ENCODE measurements around the gene IDE. TPM values are rescaled to one million over a fixed set of nuclear protein-coding genes. Genes with fewer than 3 reads are reported as not detected.
A peak's percentile ranks its signal among the peaks of the same experiment; 100 is the strongest.

The IDE gene
- total RNA-seq, 2 experiments from 2014 or later = 15.2 to 17.8 TPM

GRCh38 chr10:92527716-92528115 lies 46.2 kb downstream of the IDE start:
- TF ChIP-seq, protein P1, sequence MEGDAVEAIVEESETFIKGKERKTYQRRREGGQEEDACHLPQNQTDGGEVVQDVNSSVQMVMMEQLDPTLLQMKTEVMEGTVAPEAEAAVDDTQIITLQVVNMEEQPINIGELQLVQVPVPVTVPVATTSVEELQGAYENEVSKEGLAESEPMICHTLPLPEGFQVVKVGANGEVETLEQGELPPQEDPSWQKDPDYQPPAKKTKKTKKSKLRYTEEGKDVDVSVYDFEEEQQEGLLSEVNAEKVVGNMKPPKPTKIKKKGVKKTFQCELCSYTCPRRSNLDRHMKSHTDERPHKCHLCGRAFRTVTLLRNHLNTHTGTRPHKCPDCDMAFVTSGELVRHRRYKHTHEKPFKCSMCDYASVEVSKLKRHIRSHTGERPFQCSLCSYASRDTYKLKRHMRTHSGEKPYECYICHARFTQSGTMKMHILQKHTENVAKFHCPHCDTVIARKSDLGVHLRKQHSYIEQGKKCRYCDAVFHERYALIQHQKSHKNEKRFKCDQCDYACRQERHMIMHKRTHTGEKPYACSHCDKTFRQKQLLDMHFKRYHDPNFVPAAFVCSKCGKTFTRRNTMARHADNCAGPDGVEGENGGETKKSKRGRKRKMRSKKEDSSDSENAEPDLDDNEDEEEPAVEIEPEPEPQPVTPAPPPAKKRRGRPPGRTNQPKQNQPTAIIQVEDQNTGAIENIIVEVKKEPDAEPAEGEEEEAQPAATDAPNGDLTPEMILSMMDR (IDR thresholded peaks at IDR 0.05) = no peak
- no peak overlapping the region for H3K27ac ChIP-seq (ENCODE audit: low read depth in 1 of 2, low read length in 2 of 2)
- H3K27me3 Mint-ChIP-seq = no peaks in the 10 kb centered on the region
- H3K36me3 Mint-ChIP-seq (ENCODE audit: low read depth) = peaks cover 69% of the 10 kb centered on the region
- no peak for ATAC-seq (ENCODE audit: poor library complexity)
- CTCF ChIA-PET = no interaction called here
- no peaks in the 10 kb centered on the region for H3K27me3 ChIP-seq (ENCODE audit: control insufficient read depth in 1 of 2, insufficient read depth in 2 of 2, low read length in 2 of 2)
- H3K27ac Mint-ChIP-seq = no peak overlapping the region
- intact Hi-C loops (cut with DNase I, micrococcal nuclease) = no loop called here
- H3K36me3 ChIP-seq (ENCODE audit: insufficient read depth, low read length) = peaks cover 10% of the 10 kb centered on the region
- H3K4me3 Mint-ChIP-seq = no peak overlapping the region
- no peaks in the 10 kb centered on the region for H3K9me3 ChIP-seq (ENCODE audit: control insufficient read depth in 1 of 2, insufficient read depth in 1 of 2, low read length in 2 of 2)
- H3K4me1 Mint-ChIP-seq (ENCODE audit: low read depth) = no peaks in the 10 kb centered on the region
- no peaks in the 10 kb centered on the region for H3K4me1 ChIP-seq (ENCODE audit: insufficient read depth, low read length)
- no peaks in the 10 kb centered on the region for H3K9me3 Mint-ChIP-seq
- H3K4me3 ChIP-seq (ENCODE audit: low read length) = no peak overlapping the region
- POLR2A ChIA-PET = no interaction called here
- no peak for DNase-seq

- Histone ChIP-seq H3K4me3 (ENCODE audit: low read length) (no peak overlapping the region), H3K4me1 (ENCODE audit: insufficient read depth, low read length) (no peaks in the 10 kb centered on the region), H3K27me3 (ENCODE audit: control insufficient read depth in 1 of 2, insufficient read depth in 2 of 2, low read length in 2 of 2) (no peaks in the 10 kb centered on the region), H3K9me3 (ENCODE audit: control insufficient read depth in 1 of 2, insufficient read depth in 1 of 2, low read length in 2 of 2) (no peaks in the 10 kb centered on the region), H3K36me3 (ENCODE audit: insufficient read depth, low read length) (peaks cover 2% of the 10 kb centered on the region), H3K27ac (ENCODE audit: low read depth in 1 of 2, low read length in 2 of 2) (no peak overlapping the region)
- Mint-ChIP-seq H3K27ac (no peak overlapping the region), H3K4me1 (ENCODE audit: low read depth) (no peaks in the 10 kb centered on the region), H3K27me3 (no peaks in the 10 kb centered on the region), H3K4me3 (no peak overlapping the region), H3K36me3 (ENCODE audit: low read depth) (peaks cover 50% of the 10 kb centered on the region), H3K9me3 (no peaks in the 10 kb centered on the region)
- intact Hi-C loops (cut with DNase I, micrococcal nuclease) = loop anchor here in 1 of 2 experiments (5.0 kb wide), 1 partner anchor 314 kb away; no protein-coding TSS in a partner anchor
- no peak for DNase-seq
- ATAC-seq (ENCODE audit: poor library complexity) = no peak
- ChIA-PET CTCF (interaction anchor here (2.0 kb wide), 1 partner anchor 51 kb away, joined by 7 read pairs; the partner anchor contains the start of gene IDE), POLR2A (no interaction called here)
- TF ChIP-seq, protein P1 (IDR thresholded peaks at IDR 0.05) = no peak
Measured at GRCh38 chr10:92523639-92524038, 50.3 kb downstream of the IDE start.

GRCh38 chr10:92517034-92517655 lies 56.7 kb downstream of the IDE start:
- Histone ChIP-seq H3K9me3 (ENCODE audit: control insufficient read depth in 1 of 2, insufficient read depth in 1 of 2, low read length in 2 of 2) (no peaks in the 10 kb centered on the region), H3K36me3 (ENCODE audit: insufficient read depth, low read length) (peaks cover 6% of the 10 kb centered on the region), H3K4me3 (ENCODE audit: low read length) (no peak overlapping the region), H3K27ac (ENCODE audit: low read depth in 1 of 2, low read length in 2 of 2) (no peak overlapping the region), H3K27me3 (ENCODE audit: control insufficient read depth in 1 of 2, insufficient read depth in 2 of 2, low read length in 2 of 2) (no peaks in the 10 kb centered on the region), H3K4me1 (ENCODE audit: insufficient read depth, low read length) (no peaks in the 10 kb centered on the region)
- no peak overlapping the region for H3K27ac Mint-ChIP-seq
- peaks cover 37% of the 10 kb centered on the region for H3K36me3 Mint-ChIP-seq (ENCODE audit: low read depth)
- ChIA-PET POLR2A (interaction anchor here (0.7 to 2.7 kb wide), 6 partner anchors 15 to 392 kb away, joined by 3 to 43 read pairs (median 4); partner anchors contain the start of genes IDE and KIF11), CTCF (interaction anchor here (0.5 to 5.0 kb wide), 13 partner anchors 8 to 370 kb away, joined by 3 to 108 read pairs (median 4); partner anchors contain the start of gene IDE)
- ATAC-seq (ENCODE audit: poor library complexity) (peak; percentile 98), DNase-seq (peak; percentile 26 to 90 (median 60))
- no peaks in the 10 kb centered on the region for H3K27me3 Mint-ChIP-seq
- H3K4me1 Mint-ChIP-seq (ENCODE audit: low read depth) = peaks cover 10% of the 10 kb centered on the region
- no peaks in the 10 kb centered on the region for H3K9me3 Mint-ChIP-seq
- TF ChIP-seq, protein P1 (IDR thresholded peaks at IDR 0.05) = peak; percentile 77
- intact Hi-C loops (cut with DNase I, micrococcal nuclease) = loop anchor here (1.0 to 2.0 kb wide), 4 partner anchors 57 to 363 kb away; partner anchors contain the start of gene IDE (in 2 of the 2)
- H3K4me3 Mint-ChIP-seq = no peak overlapping the region
